Natural killer cell (primary cell): Measurements from ENCODE around the gene NLRP11. TPM values are rescaled to one million over a fixed set of nuclear protein-coding genes. Genes with fewer than 3 reads are reported as not detected.

ENCODE experiments used
- ATAC-seq, 3 donors: fragments of 150-1000 bp in 2 of 3; fragments of 200-7000 bp in 1 of 3; cut with Tn5 transposase; 1 replicate in 1 of 3; 2 replicates in 2 of 3; pipeline ENCODE4 v1.10.0; 2021; ENCODE audit warnings: mild to moderate bottlenecking in 2 of 3, moderate library complexity in 2 of 3
- DNase-seq, 2 donors: peaks; one replicate each; pipeline versions ENCODE4 v3.0.0 to v3.0.0-alpha.2; 2013 to 2021; ENCODE audit warnings: mixed read lengths in 1 of 2
- H3K27ac ChIP-seq: one replicate; pipeline ENCODE4 v1.5.1; 2013; ENCODE audit warnings: mild to moderate bottlenecking, low read length
- H3K27me3 ChIP-seq: one replicate; pipeline ENCODE4 v1.6.1; 2013; ENCODE audit warnings: low read length; ENCODE audit not compliant: control insufficient read depth, insufficient read depth
- H3K36me3 ChIP-seq: one replicate; pipeline ENCODE4 v1.6.1; 2013; ENCODE audit warnings: low read length; ENCODE audit not compliant: control insufficient read depth, insufficient read depth
- H3K4me1 ChIP-seq: one replicate; pipeline ENCODE4 v1.6.1; 2013; ENCODE audit warnings: low read length; ENCODE audit not compliant: control insufficient read depth, insufficient read depth
- H3K4me3 ChIP-seq: one replicate; pipeline ENCODE4 v1.5.1; 2013; ENCODE audit warnings: low read length
- H3K9me3 ChIP-seq: one replicate; pipeline ENCODE4 v1.6.1; 2013; ENCODE audit warnings: low read length; ENCODE audit not compliant: control insufficient read depth, insufficient read depth
- H3K27ac Mint-ChIP-seq, 2 donors: one replicate each; pipeline ENCODE4 v1.8.0; 2022; ENCODE audit warnings: mild to moderate bottlenecking in 2 of 2, mixed read lengths in 2 of 2, moderate library complexity in 1 of 2
- H3K27me3 Mint-ChIP-seq, 2 donors: one replicate each; pipeline ENCODE4 v1.8.0; 2022; ENCODE audit warnings: low read depth in 2 of 2, mixed read lengths in 2 of 2
- H3K36me3 Mint-ChIP-seq: one replicate; pipeline ENCODE4 v1.8.0; 2022; ENCODE audit warnings: mixed read lengths
- H3K4me1 Mint-ChIP-seq, 2 donors: one replicate each; pipeline ENCODE4 v1.8.0; 2022; ENCODE audit warnings: mixed read lengths in 2 of 2
- H3K4me3 Mint-ChIP-seq: one replicate; pipeline ENCODE4 v1.8.0; 2022; ENCODE audit warnings: mild to moderate bottlenecking, moderate library complexity, mixed read lengths
- H3K9me3 Mint-ChIP-seq, 2 donors: one replicate each; pipeline ENCODE4 v1.8.0; 2022; ENCODE audit warnings: mixed read lengths in 2 of 2
- WGBS: methylation state at CpG from one replicate; pipeline ENCODE4 v1.1.7; 2013; ENCODE audit warnings: missing lambda C conversion rate; ENCODE audit not compliant: insufficient coverage; 5-methylcytosine and 5-hydroxymethylcytosine counted together
- intact Hi-C: fragments of 100-400 bp; cut with micrococcal nuclease; formaldehyde crosslinking; loops from one replicate; pipeline ENCODE4 v1.14.2; 2022
- total RNA-seq, 4 donors: library from RNA; stranded (reverse); fragments of 120-200 nt in 1 of 4; gene quantifications; one replicate each; pipeline versions ENCODE4 v1.2.3 to v1.2.4, GENCODE V29; 2013 to 2022
- TF ChIP-seq, protein P1 (sequence below): fragments of 200-600 bp; IDR thresholded peaks from one replicate; pipeline ENCODE4 v1.8.0; 2022; ENCODE audit warnings: antibody characterized with exemption

Gene NLRP11
- total RNA-seq, 3 donors from 2014 or later (not counting 1 experiment from before 2014, with no cell fraction given): not detected

DNA sequence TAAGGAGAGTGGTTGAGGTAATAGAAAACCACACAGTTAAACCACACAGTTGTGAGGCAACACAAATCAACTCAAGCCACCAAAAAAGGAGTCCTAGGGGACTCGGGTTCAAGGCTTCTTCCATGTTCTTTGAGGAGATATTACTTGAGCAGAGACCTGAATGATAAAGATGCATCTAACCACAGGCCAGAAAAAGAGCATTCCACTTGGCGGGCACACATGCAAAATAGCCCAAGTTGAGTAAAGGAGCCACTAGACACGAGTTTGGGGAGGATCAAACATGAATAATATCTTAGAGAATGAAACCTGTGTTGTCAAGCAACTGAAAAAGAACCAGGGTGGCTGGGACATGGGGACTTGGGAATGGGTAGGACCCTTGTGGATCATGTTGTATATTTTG is 34.7 kb upstream of the NLRP11 start:
- Mint-ChIP-seq H3K27me3 (no peaks in the 10 kb centered on the region), H3K4me3 (no peak overlapping the region), H3K27ac (no peak overlapping the region), H3K4me1 (no peaks in the 10 kb centered on the region), H3K9me3 (peaks cover 5 to 8% of the 10 kb centered on the region in 2 donors), H3K36me3 (no peaks in the 10 kb centered on the region)
- Histone ChIP-seq H3K4me1 (no peaks in the 10 kb centered on the region), H3K4me3 (no peak overlapping the region), H3K36me3 (no peaks in the 10 kb centered on the region), H3K9me3 (peaks cover 10% of the 10 kb centered on the region), H3K27ac (no peak overlapping the region), H3K27me3 (no peaks in the 10 kb centered on the region)
- intact Hi-C loops: no loop called here
- TF ChIP-seq, protein P1, sequence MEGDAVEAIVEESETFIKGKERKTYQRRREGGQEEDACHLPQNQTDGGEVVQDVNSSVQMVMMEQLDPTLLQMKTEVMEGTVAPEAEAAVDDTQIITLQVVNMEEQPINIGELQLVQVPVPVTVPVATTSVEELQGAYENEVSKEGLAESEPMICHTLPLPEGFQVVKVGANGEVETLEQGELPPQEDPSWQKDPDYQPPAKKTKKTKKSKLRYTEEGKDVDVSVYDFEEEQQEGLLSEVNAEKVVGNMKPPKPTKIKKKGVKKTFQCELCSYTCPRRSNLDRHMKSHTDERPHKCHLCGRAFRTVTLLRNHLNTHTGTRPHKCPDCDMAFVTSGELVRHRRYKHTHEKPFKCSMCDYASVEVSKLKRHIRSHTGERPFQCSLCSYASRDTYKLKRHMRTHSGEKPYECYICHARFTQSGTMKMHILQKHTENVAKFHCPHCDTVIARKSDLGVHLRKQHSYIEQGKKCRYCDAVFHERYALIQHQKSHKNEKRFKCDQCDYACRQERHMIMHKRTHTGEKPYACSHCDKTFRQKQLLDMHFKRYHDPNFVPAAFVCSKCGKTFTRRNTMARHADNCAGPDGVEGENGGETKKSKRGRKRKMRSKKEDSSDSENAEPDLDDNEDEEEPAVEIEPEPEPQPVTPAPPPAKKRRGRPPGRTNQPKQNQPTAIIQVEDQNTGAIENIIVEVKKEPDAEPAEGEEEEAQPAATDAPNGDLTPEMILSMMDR: no peak
- ATAC-seq: no peak
- DNase-seq: no peak
- 60% methylated on average over 3 of the region's 3 CpGs for WGBS

DNA sequence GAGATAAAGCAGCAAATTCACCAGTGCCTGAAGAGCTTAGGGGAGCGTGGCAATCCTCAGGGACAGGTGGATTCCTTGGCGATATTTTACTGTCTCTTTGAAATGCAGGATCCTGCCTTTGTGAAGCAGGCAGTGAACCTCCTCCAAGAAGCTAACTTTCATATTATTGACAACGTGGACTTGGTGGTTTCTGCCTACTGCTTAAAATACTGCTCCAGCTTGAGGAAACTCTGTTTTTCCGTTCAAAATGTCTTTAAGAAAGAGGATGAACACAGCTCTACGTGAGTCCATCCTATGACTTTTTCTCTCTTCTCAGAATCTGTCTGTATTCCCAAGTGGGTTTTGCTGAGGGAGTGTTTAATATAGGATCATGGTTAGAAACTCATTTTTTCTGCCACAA is 27.2 kb upstream of the NLRP11 start:
- H3K36me3 Mint-ChIP-seq: no peaks in the 10 kb centered on the region
- Histone ChIP-seq H3K4me3 (no peak overlapping the region), H3K27me3 (no peaks in the 10 kb centered on the region), H3K4me1 (peaks cover 4% of the 10 kb centered on the region), H3K9me3 (peaks cover 4% of the 10 kb centered on the region), H3K27ac (no peak overlapping the region), H3K36me3 (no peaks in the 10 kb centered on the region)
- whole genome bisulfite sequencing: 81% methylated on average over 5 of the region's 5 CpGs
- H3K4me3 Mint-ChIP-seq: no peak overlapping the region
- TF ChIP-seq, protein P1: no peak
- DNase-seq (no peak), ATAC-seq (no peak)
- no peaks in the 10 kb centered on the region for H3K27me3 Mint-ChIP-seq
- intact Hi-C loops: no loop called here
- H3K27ac Mint-ChIP-seq: no peak overlapping the region
- H3K4me1 Mint-ChIP-seq: no peaks in the 10 kb centered on the region
- peaks cover 2 to 5% of the 10 kb centered on the region in 2 donors for H3K9me3 Mint-ChIP-seq

DNA sequence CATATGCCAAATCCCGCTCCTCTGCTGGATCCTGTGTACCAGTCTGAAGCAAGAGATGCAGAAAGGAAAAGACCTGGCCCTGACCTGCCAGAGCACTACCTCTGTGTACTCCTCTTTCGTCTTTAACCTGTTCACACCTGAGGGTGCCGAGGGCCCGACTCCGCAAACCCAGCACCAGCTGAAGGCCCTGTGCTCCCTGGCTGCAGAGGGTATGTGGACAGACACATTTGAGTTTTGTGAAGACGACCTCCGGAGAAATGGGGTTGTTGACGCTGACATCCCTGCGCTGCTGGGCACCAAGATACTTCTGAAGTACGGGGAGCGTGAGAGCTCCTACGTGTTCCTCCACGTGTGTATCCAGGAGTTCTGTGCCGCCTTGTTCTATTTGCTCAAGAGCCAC is 26.6 kb upstream of the NLRP11 start:
- Histone ChIP-seq H3K27me3 (no peaks in the 10 kb centered on the region), H3K4me1 (peaks cover 4% of the 10 kb centered on the region), H3K4me3 (no peak overlapping the region), H3K9me3 (peaks cover 4% of the 10 kb centered on the region), H3K27ac (no peak overlapping the region), H3K36me3 (no peaks in the 10 kb centered on the region)
- H3K36me3 Mint-ChIP-seq: no peaks in the 10 kb centered on the region
- H3K27me3 Mint-ChIP-seq: no peaks in the 10 kb centered on the region
- TF ChIP-seq, protein P1: no peak
- intact Hi-C loops: no loop called here
- no peaks in the 10 kb centered on the region for H3K4me1 Mint-ChIP-seq
- H3K9me3 Mint-ChIP-seq: peaks cover 7% of the 10 kb centered on the region in 2 donors
- no peak for ATAC-seq
- no peak for DNase-seq
- H3K27ac Mint-ChIP-seq: no peak overlapping the region
- 92% methylated on average over 14 of the region's 14 CpGs for WGBS
- H3K4me3 Mint-ChIP-seq: no peak overlapping the region

DNA sequence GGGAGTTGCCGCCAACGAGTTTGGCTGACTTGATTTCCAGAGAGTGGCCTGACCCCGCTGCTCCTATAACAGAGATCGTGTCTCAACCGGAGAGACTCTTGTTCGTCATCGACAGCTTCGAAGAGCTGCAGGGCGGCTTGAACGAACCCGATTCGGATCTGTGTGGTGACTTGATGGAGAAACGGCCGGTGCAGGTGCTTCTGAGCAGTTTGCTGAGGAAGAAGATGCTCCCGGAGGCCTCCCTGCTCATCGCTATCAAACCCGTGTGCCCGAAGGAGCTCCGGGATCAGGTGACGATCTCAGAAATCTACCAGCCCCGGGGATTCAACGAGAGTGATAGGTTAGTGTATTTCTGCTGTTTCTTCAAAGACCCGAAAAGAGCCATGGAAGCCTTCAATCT is 26.2 kb upstream of the NLRP11 start:
- H3K9me3 ChIP-seq: peaks cover 4% of the 10 kb centered on the region
- 92% methylated on average over 23 of the region's 23 CpGs for WGBS
- Mint-ChIP-seq H3K4me3 (no peak overlapping the region), H3K4me1 (no peaks in the 10 kb centered on the region), H3K27me3 (no peaks in the 10 kb centered on the region), H3K27ac (no peak overlapping the region), H3K36me3 (no peaks in the 10 kb centered on the region), H3K9me3 (peaks cover 5 to 7% of the 10 kb centered on the region in 2 donors)
- DNase-seq (no peak), ATAC-seq (no peak)
- H3K4me1 ChIP-seq: peaks cover 4% of the 10 kb centered on the region
- H3K27me3 ChIP-seq: no peaks in the 10 kb centered on the region
- H3K4me3 ChIP-seq: no peak overlapping the region
- intact Hi-C loops: no loop called here
- no peak overlapping the region for H3K27ac ChIP-seq
- no peaks in the 10 kb centered on the region for H3K36me3 ChIP-seq
- TF ChIP-seq, protein P1: no peak
